Hair follicle dermal papilla cell (primary cell): ENCODE measurements around the gene GPR153. TPM values are rescaled to one million over a fixed set of nuclear protein-coding genes. Genes with fewer than 3 reads are reported as not detected.

Experiments
- total RNA-seq: library from RNA; depleted of rRNA; stranded (reverse); fragments of >200 nt; gene quantifications from 2 replicates; pipeline ENCODE4 v1.2.3, GENCODE V29; 2012

GPR153 gene
- total RNA-seq = 15.1 and 18.3 TPM in 2 replicates

GRCh38 chr1:6260961-6261614 lies at the start of gene GPR153:
Gene GPR153, minus strand, starts transcription at chr1:6261098. Its CDS starts 6,193 bp downstream, at chr1:6254905.

GRCh38 chr1:6243993-6244392 lies 16.9 kb downstream of the GPR153 start, which contains the start of gene HES3:
Gene HES3, plus strand, starts transcription at chr1:6244179. Its CDS starts 187 bp downstream, at chr1:6244366.

GRCh38 chr1:6205849-6206519 lies 54.9 kb downstream of the GPR153 start, which contains the start of gene RNF207:
Gene RNF207, plus strand, starts transcription at chr1:6206119. Its CDS starts 417 bp downstream, at chr1:6206536.

GRCh38 chr1:6199298-6200187 lies 61.4 kb downstream of the GPR153 start, which contains the start of gene RPL22:
Gene RPL22, minus strand, starts transcription at chr1:6199595. Its CDS starts 22 bp downstream, at chr1:6199573.

Other genes with a start within 250 kb of the GPR153 start
- gene KCNAB2, start 215.2 kb downstream of the GPR153 start, total RNA-seq = 17.7 and 21.7 TPM in 2 replicates
- 0.12 and 0.16 TPM in 2 replicates for gene CHD5, start 80.8 kb downstream of the GPR153 start, total RNA-seq
- gene RPL22, start 61.5 kb downstream of the GPR153 start, total RNA-seq = 70.1 and 76.5 TPM in 2 replicates
- 5.8 and 16.1 TPM in 2 replicates for gene RNF207, start 55.0 kb downstream of the GPR153 start, total RNA-seq
- gene ICMT, start 25.1 kb downstream of the GPR153 start, total RNA-seq = 62.7 and 77.6 TPM in 2 replicates
- gene HES3, start 16.9 kb downstream of the GPR153 start, total RNA-seq = not detected in 2 replicates
- 12.0 and 17.7 TPM in 2 replicates for gene ACOT7, start 132.7 kb upstream of the GPR153 start, total RNA-seq
- gene HES2, start 158.8 kb upstream of the GPR153 start, total RNA-seq = under 0.01 TPM in 1 of 2 replicates, not detected in the other
- not detected in 2 replicates for gene ESPN, start 163.7 kb upstream of the GPR153 start, total RNA-seq
- gene TNFRSF25, start 205.1 kb upstream of the GPR153 start, total RNA-seq = 2.8 and 3.4 TPM in 2 replicates
- gene PLEKHG5, start 230.6 kb upstream of the GPR153 start, total RNA-seq = 12.6 and 18.0 TPM in 2 replicates